Activated naive CD4-positive, alpha-beta T cell treated with anti-CD3 and anti-CD28 coated beads, Interleukin-2, amount 10 ng/mL, durations not matched to agents 7 days and 5 days (primary cell): ENCODE data around the gene NPR3.

Source experiments
- CTCF ChIA-PET: fragments of 350-600 bp; sonication (Branson Sonifier 250); formaldehyde crosslinking; loops from one replicate; lab custom pipeline; 2021; ENCODE audit warnings: antibody characterized with exemption; lab: Charles Lee
- DNase-seq: peaks from one replicate; pipeline ENCODE4 v3.0.0-alpha.2; 2020
- H3K27ac Mint-ChIP-seq: one replicate; pipeline ENCODE4 v1.8.0; 2021; ENCODE audit warnings: mild to moderate bottlenecking, moderate library complexity, mixed read lengths
- H3K27me3 Mint-ChIP-seq: one replicate; pipeline ENCODE4 v1.8.0; 2021; ENCODE audit warnings: mild to moderate bottlenecking, mixed read lengths
- H3K36me3 Mint-ChIP-seq: one replicate; pipeline ENCODE4 v1.8.0; 2021; ENCODE audit warnings: mixed read lengths
- H3K4me1 Mint-ChIP-seq: one replicate; pipeline ENCODE4 v1.8.0; 2021; ENCODE audit warnings: mixed read lengths
- H3K4me3 Mint-ChIP-seq: one replicate; pipeline ENCODE4 v1.8.0; 2021; ENCODE audit warnings: mild to moderate bottlenecking, moderate library complexity, mixed read lengths
- H3K9me3 Mint-ChIP-seq: one replicate; pipeline ENCODE4 v1.8.0; 2021; ENCODE audit warnings: mixed read lengths

The NPR3 gene

GRCh38 chr5:32692036-32692746, 18.9 kb upstream of the NPR3 start:
- H3K36me3 Mint-ChIP-seq = no peaks in the 10 kb centered on the region
- DNase-seq = no peak
- no peaks in the 10 kb centered on the region for H3K27me3 Mint-ChIP-seq
- CTCF ChIA-PET = no interaction called here
- H3K9me3 Mint-ChIP-seq = no peaks in the 10 kb centered on the region
- no peak overlapping the region for H3K27ac Mint-ChIP-seq
- no peak overlapping the region for H3K4me3 Mint-ChIP-seq
- H3K4me1 Mint-ChIP-seq = no peaks in the 10 kb centered on the region

GRCh38 chr5:32703957-32704356, 7.2 kb upstream of the NPR3 start:
- CTCF ChIA-PET = no interaction called here
- no peak overlapping the region for H3K4me3 Mint-ChIP-seq
- H3K27me3 Mint-ChIP-seq = peaks cover 23% of the 10 kb centered on the region

GRCh38 chr5:32707418-32707997, 3.6 kb upstream of the NPR3 start:
- Mint-ChIP-seq H3K27me3 (peaks cover 59% of the 10 kb centered on the region), H3K36me3 (no peaks in the 10 kb centered on the region), H3K9me3 (no peaks in the 10 kb centered on the region), H3K4me1 (peaks cover 26% of the 10 kb centered on the region), H3K27ac (no peak overlapping the region), H3K4me3 (no peak overlapping the region)
- no peak for DNase-seq
- CTCF ChIA-PET = interaction anchor here (1.0 to 1.6 kb wide), 3 partner anchors 10 to 715 kb away, joined by 3 to 5 read pairs (median 4); no protein-coding TSS in a partner anchor

More at GRCh38 chr5:32703957-32704356, 7.2 kb upstream of the NPR3 start:
- Mint-ChIP-seq H3K9me3 (peaks cover 2% of the 10 kb centered on the region), H3K36me3 (no peaks in the 10 kb centered on the region), H3K27ac (no peak overlapping the region), H3K4me1 (peaks cover 2% of the 10 kb centered on the region)
- no peak for DNase-seq

- no peak for DNase-seq
- peaks cover 33% of the 10 kb centered on the region for H3K4me1 Mint-ChIP-seq
- H3K36me3 Mint-ChIP-seq = no peaks in the 10 kb centered on the region
- no peak overlapping the region for H3K4me3 Mint-ChIP-seq
- no peaks in the 10 kb centered on the region for H3K9me3 Mint-ChIP-seq
- CTCF ChIA-PET = interaction anchor here (1.4 to 1.6 kb wide), 3 partner anchors 232 to 714 kb away, joined by 4 to 6 read pairs (median 5); no protein-coding TSS in a partner anchor
- H3K27me3 Mint-ChIP-seq = peaks cover 71% of the 10 kb centered on the region
- no peak overlapping the region for H3K27ac Mint-ChIP-seq
These were observed 2.2 kb upstream of the NPR3 start for GRCh38 chr5:32708949-32709348.

- peak; percentile 74 for DNase-seq
- Mint-ChIP-seq H3K27me3 (peaks cover 77% of the 10 kb centered on the region), H3K27ac (no peak overlapping the region), H3K4me3 (peak overlapping the region; percentile 69), H3K4me1 (peaks cover 33% of the 10 kb centered on the region), H3K36me3 (no peaks in the 10 kb centered on the region), H3K9me3 (no peaks in the 10 kb centered on the region)
- CTCF ChIA-PET = interaction anchor here (0.7 to 1.4 kb wide), 2 partner anchors 231 to 1263 kb away, joined by 3 to 6 read pairs; no protein-coding TSS in a partner anchor
These were observed 1.2 kb upstream of the NPR3 start for GRCh38 chr5:32709750-32710549.

GRCh38 chr5:32711362-32711680, 200 bp downstream of the NPR3 start:
- Mint-ChIP-seq H3K9me3 (no peaks in the 10 kb centered on the region), H3K36me3 (no peaks in the 10 kb centered on the region), H3K27me3 (peaks cover 74% of the 10 kb centered on the region), H3K4me1 (peaks cover 33% of the 10 kb centered on the region), H3K4me3 (peak overlapping the region; percentile 23), H3K27ac (peak overlapping the region; percentile 55)
- CTCF ChIA-PET = no interaction called here
- no peak for DNase-seq

- CTCF ChIA-PET = no interaction called here
- H3K4me1 Mint-ChIP-seq = peaks cover 33% of the 10 kb centered on the region
- no peak for DNase-seq
- H3K4me3 Mint-ChIP-seq = no peak overlapping the region
- no peaks in the 10 kb centered on the region for H3K9me3 Mint-ChIP-seq
- peak overlapping the region; percentile 55 for H3K27ac Mint-ChIP-seq
- H3K27me3 Mint-ChIP-seq = peaks cover 74% of the 10 kb centered on the region
- no peaks in the 10 kb centered on the region for H3K36me3 Mint-ChIP-seq
These were observed 760 bp downstream of the NPR3 start for GRCh38 chr5:32711681-32712480.

GRCh38 chr5:32712481-32713360, 1.6 kb downstream of the NPR3 start:
- Mint-ChIP-seq H3K27ac (no peak overlapping the region), H3K27me3 (peaks cover 68% of the 10 kb centered on the region), H3K4me3 (peak overlapping the region; percentile 44), H3K4me1 (peaks cover 33% of the 10 kb centered on the region), H3K9me3 (no peaks in the 10 kb centered on the region), H3K36me3 (no peaks in the 10 kb centered on the region)
- DNase-seq = no peak
- CTCF ChIA-PET = no interaction called here

- Mint-ChIP-seq H3K27me3 (peaks cover 68% of the 10 kb centered on the region), H3K4me3 (no peak overlapping the region), H3K27ac (no peak overlapping the region), H3K9me3 (no peaks in the 10 kb centered on the region), H3K4me1 (peaks cover 33% of the 10 kb centered on the region), H3K36me3 (no peaks in the 10 kb centered on the region)
- CTCF ChIA-PET = no interaction called here
- DNase-seq = no peak
These were observed 2.2 kb downstream of the NPR3 start for GRCh38 chr5:32713361-32713769.

GRCh38 chr5:32713770-32714381, 2.8 kb downstream of the NPR3 start:
- Mint-ChIP-seq H3K4me3 (no peak overlapping the region), H3K9me3 (no peaks in the 10 kb centered on the region), H3K4me1 (peaks cover 32% of the 10 kb centered on the region), H3K27me3 (peaks cover 63% of the 10 kb centered on the region), H3K36me3 (no peaks in the 10 kb centered on the region), H3K27ac (no peak overlapping the region)
- CTCF ChIA-PET = no interaction called here
- DNase-seq = no peak

GRCh38 chr5:32714836-32715235, 3.7 kb downstream of the NPR3 start:
- no peak overlapping the region for H3K4me3 Mint-ChIP-seq
- peaks cover 53% of the 10 kb centered on the region for H3K27me3 Mint-ChIP-seq
- H3K4me1 Mint-ChIP-seq = peaks cover 22% of the 10 kb centered on the region
- CTCF ChIA-PET = no interaction called here
- no peak overlapping the region for H3K27ac Mint-ChIP-seq
- H3K9me3 Mint-ChIP-seq = no peaks in the 10 kb centered on the region
- DNase-seq = no peak
- no peaks in the 10 kb centered on the region for H3K36me3 Mint-ChIP-seq

GRCh38 chr5:32720300-32720699, 9.2 kb downstream of the NPR3 start:
- H3K4me1 Mint-ChIP-seq = no peaks in the 10 kb centered on the region
- H3K27ac Mint-ChIP-seq = no peak overlapping the region
- CTCF ChIA-PET = no interaction called here
- no peaks in the 10 kb centered on the region for H3K9me3 Mint-ChIP-seq
- no peak overlapping the region for H3K4me3 Mint-ChIP-seq
- no peaks in the 10 kb centered on the region for H3K27me3 Mint-ChIP-seq
- no peaks in the 10 kb centered on the region for H3K36me3 Mint-ChIP-seq
- DNase-seq = no peak

- no peaks in the 10 kb centered on the region for H3K9me3 Mint-ChIP-seq
- no peaks in the 10 kb centered on the region for H3K36me3 Mint-ChIP-seq
These were observed 10.5 kb downstream of the NPR3 start for GRCh38 chr5:32721626-32722025.

More at GRCh38 chr5:32721626-32722025, 10.5 kb downstream of the NPR3 start:
- Mint-ChIP-seq H3K4me1 (no peaks in the 10 kb centered on the region), H3K27me3 (no peaks in the 10 kb centered on the region), H3K27ac (no peak overlapping the region), H3K4me3 (no peak overlapping the region)
- DNase-seq = no peak
- CTCF ChIA-PET = no interaction called here
